ENCODE data around the gene OTULINL. TPM values are rescaled to one million over a fixed set of nuclear protein-coding genes. Genes with fewer than 3 reads are reported as not detected.

Gene OTULINL
- polyA plus RNA-seq, 3 donors, result 56.8 to 107 (median 92.9) TPM

DNA sequence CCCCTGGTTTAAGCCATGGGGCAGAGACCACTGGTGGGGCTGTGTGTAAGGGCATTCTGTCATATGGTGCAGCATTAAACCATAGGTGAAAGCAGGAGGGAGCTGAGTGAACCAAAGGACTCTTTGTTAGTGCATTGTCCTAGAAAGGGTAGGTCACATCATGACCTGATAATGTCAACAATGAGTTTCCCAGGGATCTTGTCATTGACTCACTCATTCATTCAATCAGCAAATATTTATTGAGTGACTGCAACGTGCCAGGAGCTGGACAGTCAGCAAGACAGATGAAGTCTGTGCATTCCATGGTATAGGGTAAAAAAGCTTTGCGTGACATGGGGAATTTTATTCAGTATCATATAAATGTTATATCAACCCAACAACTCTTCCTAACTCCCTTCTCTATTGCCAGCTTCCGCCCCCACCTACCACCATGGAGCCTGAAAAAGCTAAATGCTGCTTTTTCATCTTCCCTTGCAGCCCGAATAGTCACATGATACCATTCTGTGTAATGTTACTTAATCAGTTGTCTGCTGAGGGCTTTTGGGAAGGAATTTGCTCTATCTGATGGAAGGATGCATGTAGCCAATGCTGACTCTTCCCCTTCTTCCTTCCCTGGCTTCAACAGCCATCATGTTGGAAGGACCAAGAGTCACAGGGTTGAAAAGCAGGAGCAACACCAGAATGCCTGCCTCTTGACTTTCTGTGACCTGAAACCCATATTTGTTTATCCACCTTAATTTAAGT, 11.5 kb upstream of the OTULINL start:
- no peak for TF ChIP-seq CTCF (IDR thresholded peaks at IDR 0.05)
- H3K4me1 Mint-ChIP-seq, result peaks cover 50% of the 10 kb centered on the region
- H3K27ac Mint-ChIP-seq, result peak overlapping the region in 3 of 7 donors; percentile 36 to 78 (median 54)
- no peak overlapping the region for H3K4me3 Mint-ChIP-seq
- peaks cover 0 to 24% of the 10 kb centered on the region in 2 donors for H3K36me3 ChIP-seq (replicated peaks in 1 of 2; ENCODE audit: control insufficient read depth in 1 of 2, insufficient read depth in 2 of 2, low read length in 2 of 2)
- H3K4me1 ChIP-seq (ENCODE audit: control insufficient read depth in 1 of 2, insufficient read depth in 2 of 2, low read length in 2 of 2), result peaks cover 53 to 60% of the 10 kb centered on the region in 2 donors
- H3K79me2 ChIP-seq (ENCODE audit: insufficient read depth, low read length), result peaks cover 39% of the 10 kb centered on the region
- peak overlapping the region in 1 of 2 donors; percentile 15 for H3K27ac ChIP-seq (ENCODE audit: low read depth in 1 of 2, low read length in 2 of 2)
- H3K27me3 Mint-ChIP-seq (ENCODE audit: low read depth in 3 of 3), result peaks cover 0 to 1% (median 0%) of the 10 kb centered on the region in 3 donors
- H3K27me3 ChIP-seq (ENCODE audit: control insufficient read depth in 2 of 2, insufficient read depth in 2 of 2, low read length in 2 of 2), result no peaks in the 10 kb centered on the region
- no peak for DNase-seq
- H2AFZ ChIP-seq (ENCODE audit: insufficient read depth, low read depth, low read length, poor library complexity, severe bottlenecking), result no peak overlapping the region
- intact Hi-C loops (cut with micrococcal nuclease), result no loop called here
- H3K4me3 ChIP-seq (replicated peaks in 1 of 3; ENCODE audit: low read depth in 2 of 3, low read length in 3 of 3), result no peak overlapping the region
- peaks cover 31 to 47% of the 10 kb centered on the region in 2 donors for H3K36me3 Mint-ChIP-seq
- no CpG with 5 or more reads among the region's 4 CpGs for WGBS (ENCODE audit: insufficient coverage)
- no peak overlapping the region for H3K9ac ChIP-seq (ENCODE audit: insufficient read depth, low read length, poor library complexity, severe bottlenecking)
- H3K4me2 ChIP-seq (replicated peaks; ENCODE audit: extremely low read depth, low read length, poor library complexity, severe bottlenecking), result no peak overlapping the region
- peaks cover 0 to 4% of the 10 kb centered on the region in 2 donors for H3K9me3 ChIP-seq (replicated peaks in 1 of 2; ENCODE audit: control insufficient read depth in 1 of 2, insufficient read depth in 1 of 2, low read length in 2 of 2)
- H4K20me1 ChIP-seq (ENCODE audit: insufficient read depth, low read length), result no peaks in the 10 kb centered on the region
- H3K9me3 Mint-ChIP-seq, result peaks cover 8 to 18% (median 12%) of the 10 kb centered on the region in 7 donors

DNA sequence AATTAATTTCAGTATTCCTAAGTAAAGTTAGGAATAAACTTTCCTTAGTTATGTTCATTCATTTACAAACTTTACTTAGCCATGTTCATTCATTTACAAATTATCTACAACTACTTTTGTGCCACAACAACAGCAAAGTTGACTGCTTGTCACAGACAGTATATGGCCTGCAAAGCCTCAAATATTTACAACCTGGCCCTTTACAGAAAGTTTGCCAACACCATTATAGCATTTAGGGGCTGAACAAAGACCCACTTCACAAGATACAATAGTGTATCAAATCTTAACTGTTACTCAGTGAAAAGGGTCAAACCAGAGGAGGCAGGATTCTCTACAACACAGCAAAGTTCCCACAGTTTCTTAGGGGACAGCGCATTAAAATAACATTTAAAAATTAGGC, 9.7 kb upstream of the OTULINL start:
- Histone ChIP-seq H2AFZ (ENCODE audit: insufficient read depth, low read depth, low read length, poor library complexity, severe bottlenecking) (no peak overlapping the region), H3K79me2 (ENCODE audit: insufficient read depth, low read length) (peaks cover 46% of the 10 kb centered on the region), H3K9me3 (replicated peaks in 1 of 2; ENCODE audit: control insufficient read depth in 1 of 2, insufficient read depth in 1 of 2, low read length in 2 of 2) (peaks cover 0 to 4% of the 10 kb centered on the region in 2 donors), H3K9ac (ENCODE audit: insufficient read depth, low read length, poor library complexity, severe bottlenecking) (no peak overlapping the region), H3K36me3 (replicated peaks in 1 of 2; ENCODE audit: control insufficient read depth in 1 of 2, insufficient read depth in 2 of 2, low read length in 2 of 2) (peaks cover 0 to 11% of the 10 kb centered on the region in 2 donors), H4K20me1 (ENCODE audit: insufficient read depth, low read length) (no peaks in the 10 kb centered on the region), H3K27ac (ENCODE audit: low read depth in 1 of 2, low read length in 2 of 2) (peak overlapping the region in 1 of 2 donors; percentile 70), H3K4me1 (ENCODE audit: control insufficient read depth in 1 of 2, insufficient read depth in 2 of 2, low read length in 2 of 2) (peaks cover 64 to 72% of the 10 kb centered on the region in 2 donors), H3K27me3 (ENCODE audit: control insufficient read depth in 2 of 2, insufficient read depth in 2 of 2, low read length in 2 of 2) (no peaks in the 10 kb centered on the region), H3K4me3 (replicated peaks in 1 of 3; ENCODE audit: low read depth in 2 of 3, low read length in 3 of 3) (peak overlapping the region in 1 of 3 experiments; percentile 48), H3K4me2 (replicated peaks; ENCODE audit: extremely low read depth, low read length, poor library complexity, severe bottlenecking) (peak overlapping the region; percentile 49)
- H3K27ac Mint-ChIP-seq, result peak overlapping the region in 6 of 7 donors; percentile 11 to 95 (median 61)
- intact Hi-C loops (cut with micrococcal nuclease), result no loop called here
- peaks cover 0 to 1% (median 0%) of the 10 kb centered on the region in 3 donors for H3K27me3 Mint-ChIP-seq (ENCODE audit: low read depth in 3 of 3)
- DNase-seq, result no peak
- peaks cover 6 to 15% (median 9%) of the 10 kb centered on the region in 7 donors for H3K9me3 Mint-ChIP-seq
- no peak for TF ChIP-seq CTCF (IDR thresholded peaks at IDR 0.05)
- WGBS (ENCODE audit: insufficient coverage), result no CpG with 5 or more reads among the region's 1 CpG
- peaks cover 16 to 30% of the 10 kb centered on the region in 2 donors for H3K36me3 Mint-ChIP-seq
- H3K4me3 Mint-ChIP-seq, result peak overlapping the region in 1 of 2 donors; percentile 42
- H3K4me1 Mint-ChIP-seq, result peaks cover 58% of the 10 kb centered on the region

All from CD14-positive monocyte (primary cell).